B cell (primary cell): Measurements from ENCODE around the gene TSC1. TPM values are rescaled to one million over a fixed set of nuclear protein-coding genes. Genes with fewer than 3 reads are reported as not detected.

Experiments used
- ATAC-seq: fragments of 200-7000 bp; cut with Tn5 transposase; one replicate; pipeline ENCODE4 v1.10.0; 2021; ENCODE audit warnings: low read depth, mild to moderate bottlenecking, moderate number of reproducible peaks, moderate library complexity
- CTCF ChIA-PET: fragments of 350-600 bp; sonication (Branson Sonifier 250); formaldehyde crosslinking; loops from one replicate; lab custom pipeline; 2021; ENCODE audit warnings: antibody characterized with exemption, inconsistent platforms; lab: Charles Lee
- POLR2A ChIA-PET: fragments of 350-600 bp; sonication (Branson Sonifier 250); formaldehyde crosslinking; loops from one replicate; lab custom pipeline; 2021; ENCODE audit warnings: antibody characterized with exemption; lab: Charles Lee
- DNase-seq: peaks from one replicate; pipeline ENCODE4 v3.0.0; 2013
- H2AFZ ChIP-seq: 2 replicates; pipeline ENCODE4 v1.6.1; 2012; ENCODE audit warnings: mild to moderate bottlenecking, low read depth, low read length; ENCODE audit not compliant: insufficient read depth, poor library complexity, severe bottlenecking
- H3K27ac ChIP-seq, 2 donors: 1 replicate in 1 of 2; 2 replicates in 1 of 2; pipeline ENCODE4 v1.5.1; 2012 to 2013; ENCODE audit warnings: low read length in 2 of 2, mild to moderate bottlenecking in 2 of 2, moderate library complexity in 1 of 2
- H3K27me3 ChIP-seq, 4 experiments: fragments of 200-600 bp in 1 of 4; sonication (generic) in 1 of 4; replicated peaks in 1 of 4; 1 replicate in 2 of 4; 2 replicates in 2 of 4; pipeline versions ENCODE4 v1.6.1 to v1.7.0; 2013 to 2016; ENCODE audit warnings: low read length in 3 of 4, mild to moderate bottlenecking in 2 of 4, mixed read lengths in 1 of 4, moderate library complexity in 1 of 4; ENCODE audit not compliant: insufficient read depth in 4 of 4, control insufficient read depth in 3 of 4; ENCODE audit errors: control extremely low read depth in 1 of 4
- H3K36me3 ChIP-seq, 2 experiments: replicated peaks in 1 of 2; 1 replicate in 1 of 2; 2 replicates in 1 of 2; pipeline versions ENCODE4 v1.6.1 to v1.7.1; 2013; ENCODE audit warnings: low read length in 1 of 2; ENCODE audit not compliant: insufficient read depth in 2 of 2, control insufficient read depth in 1 of 2; ENCODE audit errors: control extremely low read depth in 1 of 2, extremely low read depth in 1 of 2
- H3K4me1 ChIP-seq, 2 donors: fragments of 200-600 bp in 1 of 2; sonication (generic) in 1 of 2; 1 replicate in 1 of 2; 2 replicates in 1 of 2; pipeline versions ENCODE4 v1.5.1 to v1.6.1; 2013 to 2017; ENCODE audit warnings: low read length in 2 of 2; ENCODE audit not compliant: control insufficient read depth in 2 of 2, insufficient read depth in 2 of 2
- H3K4me2 ChIP-seq: replicated peaks from 2 replicates; pipeline ENCODE3; 2012; ENCODE audit warnings: mild to moderate bottlenecking, low read depth, low read length; ENCODE audit not compliant: poor library complexity, severe bottlenecking
- H3K4me3 ChIP-seq, 5 experiments: fragments of 200-600 bp in 1 of 5; sonication (generic) in 1 of 5; 1 replicate in 3 of 5; 2 replicates in 2 of 5; pipeline versions ENCODE4 v1.5.1 to v1.7.0; 2011 to 2016; ENCODE audit warnings: low read length in 4 of 5, mild to moderate bottlenecking in 4 of 5, low read depth in 2 of 5, control low read depth in 1 of 5, moderate library complexity in 1 of 5; ENCODE audit not compliant: insufficient read depth in 1 of 5; ENCODE audit errors: control extremely low read depth in 1 of 5, extremely low read depth in 1 of 5
- H3K79me2 ChIP-seq: fragments of 200-600 bp; sonication (generic); one replicate; pipeline ENCODE4 v1.6.0; 2016; ENCODE audit warnings: low read length; ENCODE audit not compliant: control insufficient read depth, insufficient read depth
- H3K9ac ChIP-seq: fragments of 200-600 bp; sonication (generic); 2 replicates; pipeline ENCODE4 v1.6.1; 2017; ENCODE audit warnings: mild to moderate bottlenecking, low read length, moderate library complexity
- H3K9me3 ChIP-seq, 3 donors: one replicate each; pipeline versions ENCODE4 v1.6.1 to v1.7.1; 2013; ENCODE audit warnings: low read length in 2 of 3; ENCODE audit not compliant: control insufficient read depth in 2 of 3, insufficient read depth in 1 of 3; ENCODE audit errors: control extremely low read depth in 1 of 3
- H4K20me1 ChIP-seq: 2 replicates; pipeline ENCODE4 v1.6.0; 2012; ENCODE audit warnings: mild to moderate bottlenecking, low read length; ENCODE audit not compliant: insufficient read depth, control insufficient read depth, poor library complexity, severe bottlenecking
- H3K27ac Mint-ChIP-seq: one replicate; pipeline ENCODE4 v1.8.0; 2021; ENCODE audit warnings: mixed read lengths
- H3K27me3 Mint-ChIP-seq: one replicate; pipeline ENCODE4 v1.8.0; 2021; ENCODE audit warnings: mixed read lengths
- H3K4me1 Mint-ChIP-seq: one replicate; pipeline ENCODE4 v1.8.0; 2021; ENCODE audit warnings: mixed read lengths
- H3K4me3 Mint-ChIP-seq: one replicate; pipeline ENCODE4 v1.8.0; 2021; ENCODE audit warnings: mixed read lengths
- H3K9me3 Mint-ChIP-seq: one replicate; pipeline ENCODE4 v1.8.0; 2022; ENCODE audit warnings: mixed read lengths; ENCODE audit not compliant: insufficient read depth
- EZH2 ChIP-seq: IDR thresholded peaks from 2 replicates; pipeline ENCODE4 v1.6.1; 2012; ENCODE audit warnings: borderline replicate concordance, low read depth, mild to moderate bottlenecking, moderate library complexity, low read length; ENCODE audit not compliant: insufficient read depth, poor library complexity, severe bottlenecking
- WGBS: methylation state at CpG from one replicate; pipeline ENCODE4 v1.1.5; 2013; ENCODE audit warnings: missing lambda C conversion rate; ENCODE audit not compliant: insufficient coverage; 5-methylcytosine and 5-hydroxymethylcytosine counted together
- intact Hi-C: fragments of 100-400 bp; cut with micrococcal nuclease; formaldehyde crosslinking; loops from one replicate; pipeline ENCODE4 v1.10.0; 2022
- polyA plus RNA-seq: library from polyadenylated mRNA; depleted of rRNA; stranded (reverse); fragments of >200 nt; gene quantifications from 2 replicates; pipeline ENCODE4 v1.2.3, GENCODE V29; 2012
- total RNA-seq, 2 donors: library from RNA; stranded (reverse); fragments of 120-200 nt in 1 of 2; gene quantifications; 1 replicate in 1 of 2; 2 replicates in 1 of 2; pipeline versions ENCODE4 v1.2.3 to v1.2.4, GENCODE V29; 2013 to 2022
- TF ChIP-seq, protein P1 (sequence below): fragments of 200-600 bp; IDR thresholded peaks from one replicate; pipeline ENCODE4 v1.8.0; 2022; ENCODE audit warnings: antibody characterized with exemption, mild to moderate bottlenecking

Gene TSC1
- total and polyA plus RNA-seq, 2 donors (not counting 1 experiment from before 2014, with no cell fraction given) = 34.4 to 102 TPM

DNA sequence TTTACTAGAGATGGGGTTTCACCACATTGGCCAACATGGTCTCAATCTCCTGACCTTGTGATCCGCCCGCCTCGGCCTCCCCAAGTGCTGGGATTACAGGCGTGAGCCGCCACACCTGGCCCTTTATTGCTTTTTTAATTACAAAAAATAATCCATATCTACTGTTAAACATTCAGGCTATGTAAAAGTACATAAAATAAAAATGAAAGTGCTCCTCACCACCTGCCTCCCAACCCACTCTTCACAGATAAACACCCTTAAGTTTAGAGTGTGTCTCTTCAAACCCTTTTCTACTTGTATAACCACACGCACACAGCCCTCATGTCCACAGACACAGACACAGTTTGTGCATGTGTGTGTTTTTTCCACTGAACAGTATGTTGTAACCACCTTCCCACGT lies 16.7 kb downstream of the TSC1 start:
- DNase-seq (no peak), ATAC-seq (no peak)
- 100% methylated on average over 2 of the region's 7 CpGs for WGBS

DNA sequence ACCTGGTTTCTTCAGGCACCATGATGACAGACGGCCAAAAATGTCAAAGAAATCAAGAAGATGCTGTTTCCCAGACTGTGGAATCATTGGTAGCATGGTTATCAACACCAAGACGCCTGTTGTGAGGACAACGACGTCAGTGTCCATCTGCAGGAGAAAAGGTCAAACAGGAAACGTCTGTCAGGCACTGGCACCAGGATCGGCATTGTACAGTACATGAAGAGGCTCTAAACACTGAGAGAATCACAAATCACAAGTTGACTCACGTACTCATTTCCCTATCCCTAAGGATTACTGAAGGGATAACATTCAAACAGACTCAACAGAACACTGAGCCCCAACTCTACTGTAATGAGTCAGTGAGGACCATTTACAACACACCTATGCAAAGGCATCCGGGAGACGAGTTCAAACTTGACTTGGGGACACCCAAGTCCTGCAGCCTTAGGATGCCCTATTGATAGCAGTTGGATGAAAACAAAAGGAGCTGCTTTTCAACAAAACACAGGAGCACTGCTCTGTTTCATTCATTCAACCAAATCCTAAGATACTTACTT lies 21.0 kb downstream of the TSC1 start:
- intact Hi-C loops = no loop called here
- Histone ChIP-seq H4K20me1 (no peaks in the 10 kb centered on the region), H3K36me3 (peaks cover 25 to 84% of the 10 kb centered on the region in 2 experiments), H3K4me2 (no peak overlapping the region), H2AFZ (no peak overlapping the region), H3K4me1 (no peaks in the 10 kb centered on the region), H3K4me3 (no peak overlapping the region), H3K27ac (no peak overlapping the region), H3K9me3 (no peaks in the 10 kb centered on the region), H3K9ac (no peak overlapping the region), H3K27me3 (no peaks in the 10 kb centered on the region), H3K79me2 (no peaks in the 10 kb centered on the region)
- CTCF ChIA-PET = no interaction called here
- no peaks in the 10 kb centered on the region for H3K9me3 Mint-ChIP-seq
- no peaks in the 10 kb centered on the region for H3K27me3 Mint-ChIP-seq
- WGBS = 98% methylated on average over 7 of the region's 9 CpGs
- H3K4me1 Mint-ChIP-seq = no peaks in the 10 kb centered on the region
- H3K27ac Mint-ChIP-seq = no peak overlapping the region
- POLR2A ChIA-PET = no interaction called here
- DNase-seq = no peak
- no peak for TF ChIP-seq EZH2
- TF ChIP-seq, protein P1, sequence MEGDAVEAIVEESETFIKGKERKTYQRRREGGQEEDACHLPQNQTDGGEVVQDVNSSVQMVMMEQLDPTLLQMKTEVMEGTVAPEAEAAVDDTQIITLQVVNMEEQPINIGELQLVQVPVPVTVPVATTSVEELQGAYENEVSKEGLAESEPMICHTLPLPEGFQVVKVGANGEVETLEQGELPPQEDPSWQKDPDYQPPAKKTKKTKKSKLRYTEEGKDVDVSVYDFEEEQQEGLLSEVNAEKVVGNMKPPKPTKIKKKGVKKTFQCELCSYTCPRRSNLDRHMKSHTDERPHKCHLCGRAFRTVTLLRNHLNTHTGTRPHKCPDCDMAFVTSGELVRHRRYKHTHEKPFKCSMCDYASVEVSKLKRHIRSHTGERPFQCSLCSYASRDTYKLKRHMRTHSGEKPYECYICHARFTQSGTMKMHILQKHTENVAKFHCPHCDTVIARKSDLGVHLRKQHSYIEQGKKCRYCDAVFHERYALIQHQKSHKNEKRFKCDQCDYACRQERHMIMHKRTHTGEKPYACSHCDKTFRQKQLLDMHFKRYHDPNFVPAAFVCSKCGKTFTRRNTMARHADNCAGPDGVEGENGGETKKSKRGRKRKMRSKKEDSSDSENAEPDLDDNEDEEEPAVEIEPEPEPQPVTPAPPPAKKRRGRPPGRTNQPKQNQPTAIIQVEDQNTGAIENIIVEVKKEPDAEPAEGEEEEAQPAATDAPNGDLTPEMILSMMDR = no peak
- no peak overlapping the region for H3K4me3 Mint-ChIP-seq
- ATAC-seq = no peak

More for the DNA sequence above, 16.7 kb downstream of the TSC1 start:
- H3K27ac Mint-ChIP-seq = no peak overlapping the region
- Histone ChIP-seq H3K4me1 (no peaks in the 10 kb centered on the region), H3K9ac (no peak overlapping the region), H3K79me2 (no peaks in the 10 kb centered on the region), H2AFZ (no peak overlapping the region), H3K27ac (no peak overlapping the region), H3K36me3 (peaks cover 21 to 70% of the 10 kb centered on the region in 2 experiments), H3K9me3 (no peaks in the 10 kb centered on the region), H4K20me1 (no peaks in the 10 kb centered on the region), H3K27me3 (no peaks in the 10 kb centered on the region), H3K4me2 (no peak overlapping the region), H3K4me3 (no peak overlapping the region)
- H3K9me3 Mint-ChIP-seq = no peaks in the 10 kb centered on the region
- H3K27me3 Mint-ChIP-seq = no peaks in the 10 kb centered on the region
- TF ChIP-seq, protein P1 = no peak
- no peak for TF ChIP-seq EZH2
- no peak overlapping the region for H3K4me3 Mint-ChIP-seq
- intact Hi-C loops = no loop called here
- H3K4me1 Mint-ChIP-seq = no peaks in the 10 kb centered on the region
- CTCF ChIA-PET = no interaction called here
- POLR2A ChIA-PET = no interaction called here
